CD4-positive, CD25-positive, alpha-beta regulatory T cell (primary cell): ENCODE measurements around the gene ZBTB34. TPM values are rescaled to one million over a fixed set of nuclear protein-coding genes. Genes with fewer than 3 reads are reported as not detected.
A peak's percentile ranks its signal among the peaks of the same experiment; 100 is the strongest.
"Not testable (repeated sequence)": the region's sequence is repeated elsewhere in the genome, so short reads cannot be mapped to it uniquely, and the experiment has no call there.

Experiments
- ATAC-seq, 2 donors: fragments of 150-1000 bp; cut with Tn5 transposase; one replicate each; pipeline ENCODE4 v1.10.0; 2021; ENCODE audit warnings: low read depth in 2 of 2, moderate number of reproducible peaks in 2 of 2, moderate library complexity in 1 of 2
- DNase-seq, 3 donors: peaks; one replicate each; pipeline versions ENCODE4 v3.0.0 to v3.0.0-alpha.2; 2012 to 2022; ENCODE audit warnings: mixed read lengths in 1 of 3
- H3K27ac ChIP-seq: one replicate; pipeline ENCODE4 v1.7.0; 2013; ENCODE audit warnings: mild to moderate bottlenecking, low read length; ENCODE audit not compliant: insufficient read depth, poor library complexity, severe bottlenecking
- H3K27me3 ChIP-seq: one replicate; pipeline ENCODE4 v1.7.0; 2013; ENCODE audit warnings: low read length; ENCODE audit not compliant: control insufficient read depth, insufficient read depth
- H3K36me3 ChIP-seq: one replicate; pipeline ENCODE4 v1.7.0; 2013; ENCODE audit warnings: mild to moderate bottlenecking, low read length, moderate library complexity; ENCODE audit not compliant: control insufficient read depth, insufficient read depth
- H3K4me1 ChIP-seq: 2 replicates; pipeline ENCODE4 v1.7.0; 2013; ENCODE audit warnings: mild to moderate bottlenecking, low read length; ENCODE audit not compliant: insufficient read depth, control insufficient read depth, poor library complexity, severe bottlenecking
- H3K4me3 ChIP-seq: one replicate; pipeline ENCODE4 v1.7.0; 2013; ENCODE audit warnings: low read depth, mild to moderate bottlenecking, low read length, moderate library complexity
- H3K9me3 ChIP-seq, 2 experiments: 1 replicate in 1 of 2; 2 replicates in 1 of 2; pipeline ENCODE4 v1.7.0; 2013; ENCODE audit warnings: low read length in 2 of 2, mild to moderate bottlenecking in 1 of 2, moderate library complexity in 1 of 2; ENCODE audit not compliant: control insufficient read depth in 2 of 2
- H3K27ac Mint-ChIP-seq, 3 donors: one replicate each; pipeline ENCODE4 v1.8.0; 2020 to 2022; ENCODE audit warnings: mild to moderate bottlenecking in 3 of 3, mixed read lengths in 3 of 3, moderate library complexity in 2 of 3
- H3K27me3 Mint-ChIP-seq: one replicate; pipeline ENCODE4 v1.8.0; 2022; ENCODE audit warnings: mild to moderate bottlenecking, mixed read lengths
- H3K36me3 Mint-ChIP-seq: one replicate; pipeline ENCODE4 v1.8.0; 2020; ENCODE audit warnings: mixed read lengths
- H3K4me1 Mint-ChIP-seq, 4 donors: one replicate each; pipeline ENCODE4 v1.8.0; 2020 to 2022; ENCODE audit warnings: mixed read lengths in 4 of 4, mild to moderate bottlenecking in 1 of 4
- H3K4me3 Mint-ChIP-seq, 4 donors: one replicate each; pipeline ENCODE4 v1.8.0; 2020 to 2022; ENCODE audit warnings: mild to moderate bottlenecking in 4 of 4, mixed read lengths in 4 of 4, moderate library complexity in 3 of 4
- H3K9me3 Mint-ChIP-seq, 7 donors: one replicate each; pipeline ENCODE4 v1.8.0; 2020 to 2022; ENCODE audit warnings: mixed read lengths in 7 of 7, mild to moderate bottlenecking in 3 of 7, moderate library complexity in 2 of 7
- polyA plus RNA-seq, 4 donors: library from polyadenylated mRNA; unstranded; fragments of 300-500 nt; fragmentation: Illumina TruSeq; gene quantifications; one replicate each; pipeline ENCODE4 v1.2.3, GENCODE V29; 2021
- total RNA-seq: library from RNA; stranded (reverse); gene quantifications from one replicate; pipeline ENCODE4 v1.2.3, GENCODE V29; 2022

Gene ZBTB34
- total and polyA plus RNA-seq, 5 donors from 2014 or later = 0.56 to 5.4 (median 0.82) TPM

- H3K4me1 ChIP-seq = no peaks in the 10 kb centered on the region
- DNase-seq (no peak), ATAC-seq (no peak)
- H3K27ac Mint-ChIP-seq = no peak overlapping the region
- H3K9me3 Mint-ChIP-seq = peaks cover 0 to 11% (median 8%) of the 10 kb centered on the region in 7 donors
- H3K27me3 Mint-ChIP-seq = no peaks in the 10 kb centered on the region
- H3K36me3 ChIP-seq = peaks cover 39% of the 10 kb centered on the region
- peaks cover 33 to 52% (median 36%) of the 10 kb centered on the region in 4 donors for H3K4me1 Mint-ChIP-seq
- H3K27me3 ChIP-seq = no peaks in the 10 kb centered on the region
- H3K9me3 ChIP-seq = peaks cover 5 to 13% of the 10 kb centered on the region in 2 experiments
- H3K36me3 Mint-ChIP-seq = peaks cover 45% of the 10 kb centered on the region
- no peak overlapping the region for H3K27ac ChIP-seq
- no peak overlapping the region for H3K4me3 Mint-ChIP-seq
- no peak overlapping the region for H3K4me3 ChIP-seq
Measured at GRCh38 chr9:126822873-126823272, 37.6 kb upstream of the ZBTB34 start.

GRCh38 chr9:126824052-126824451 lies 36.4 kb upstream of the ZBTB34 start:
- ATAC-seq, H3K9me3 ChIP-seq, H3K4me1 ChIP-seq, H3K27me3 ChIP-seq, H3K9me3 Mint-ChIP-seq, H3K27ac ChIP-seq, H3K4me3 Mint-ChIP-seq, H3K27me3 Mint-ChIP-seq, H3K27ac Mint-ChIP-seq, H3K4me3 ChIP-seq, DNase-seq: not testable (repeated sequence)
- peaks cover 31% of the 10 kb centered on the region for H3K36me3 ChIP-seq
- H3K4me1 Mint-ChIP-seq = peaks cover 27 to 45% (median 37%) of the 10 kb centered on the region in 4 donors
- H3K36me3 Mint-ChIP-seq = peaks cover 36% of the 10 kb centered on the region

DNA sequence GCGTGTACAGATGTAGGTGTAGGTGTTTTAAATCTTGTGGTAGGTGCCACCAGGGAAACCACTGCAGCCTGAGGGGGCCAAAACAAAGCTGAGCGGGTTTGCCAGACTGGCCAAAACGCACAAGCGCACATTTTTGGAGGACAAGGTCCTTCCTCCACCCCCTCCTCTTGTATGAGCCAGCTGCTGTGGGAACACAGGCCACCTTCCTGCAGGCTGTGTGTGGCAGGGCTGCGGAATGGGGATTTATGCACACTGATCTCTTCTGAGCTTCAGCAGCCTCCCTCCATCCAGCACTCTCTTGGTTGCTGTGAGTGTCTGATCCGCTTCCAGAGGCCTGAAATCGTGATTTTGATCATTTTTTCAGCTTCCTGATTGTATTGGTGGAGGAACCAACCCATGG lies 33.2 kb upstream of the ZBTB34 start:
- Histone ChIP-seq H3K9me3 (no peaks in the 10 kb centered on the region), H3K4me3 (no peak overlapping the region), H3K27ac (no peak overlapping the region), H3K27me3 (no peaks in the 10 kb centered on the region), H3K36me3 (peaks cover 25% of the 10 kb centered on the region), H3K4me1 (no peaks in the 10 kb centered on the region)
- Mint-ChIP-seq H3K4me1 (peaks cover 33 to 46% (median 37%) of the 10 kb centered on the region in 4 donors), H3K27ac (no peak overlapping the region), H3K9me3 (peaks cover 0 to 2% (median 0%) of the 10 kb centered on the region in 7 donors), H3K4me3 (no peak overlapping the region), H3K36me3 (peaks cover 31% of the 10 kb centered on the region), H3K27me3 (no peaks in the 10 kb centered on the region)
- DNase-seq (no peak), ATAC-seq (no peak)

DNA sequence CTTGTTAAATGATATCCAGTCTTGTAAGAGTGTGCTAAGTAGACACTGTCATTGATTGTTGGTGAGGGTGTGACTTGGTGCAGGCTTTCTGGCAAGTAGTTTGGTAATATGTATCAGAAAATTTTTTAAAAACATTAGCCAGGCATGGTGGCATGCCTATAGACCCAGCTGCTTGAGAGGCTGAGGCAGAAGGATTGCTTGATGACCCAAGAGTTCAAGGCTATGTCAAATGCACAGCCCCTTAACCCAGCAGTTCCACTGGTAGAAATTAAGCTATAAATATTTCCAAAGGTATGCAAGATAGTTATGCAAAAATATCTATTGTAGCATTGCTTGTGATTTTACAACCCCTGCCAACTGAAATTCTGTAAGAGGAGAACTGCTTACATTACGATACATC lies 31.4 kb upstream of the ZBTB34 start:
- H3K36me3 Mint-ChIP-seq = peaks cover 43% of the 10 kb centered on the region
- H3K4me1 ChIP-seq = no peaks in the 10 kb centered on the region
- H3K27ac Mint-ChIP-seq = no peak overlapping the region
- ATAC-seq (no peak), DNase-seq (no peak)
- peaks cover 0 to 2% (median 0%) of the 10 kb centered on the region in 7 donors for H3K9me3 Mint-ChIP-seq
- no peaks in the 10 kb centered on the region for H3K9me3 ChIP-seq
- H3K27ac ChIP-seq = no peak overlapping the region
- H3K36me3 ChIP-seq = peaks cover 33% of the 10 kb centered on the region
- H3K27me3 ChIP-seq = no peaks in the 10 kb centered on the region
- no peak overlapping the region for H3K4me3 ChIP-seq
- H3K4me1 Mint-ChIP-seq = peaks cover 29 to 41% (median 31%) of the 10 kb centered on the region in 4 donors
- H3K27me3 Mint-ChIP-seq = no peaks in the 10 kb centered on the region
- no peak overlapping the region for H3K4me3 Mint-ChIP-seq

DNA sequence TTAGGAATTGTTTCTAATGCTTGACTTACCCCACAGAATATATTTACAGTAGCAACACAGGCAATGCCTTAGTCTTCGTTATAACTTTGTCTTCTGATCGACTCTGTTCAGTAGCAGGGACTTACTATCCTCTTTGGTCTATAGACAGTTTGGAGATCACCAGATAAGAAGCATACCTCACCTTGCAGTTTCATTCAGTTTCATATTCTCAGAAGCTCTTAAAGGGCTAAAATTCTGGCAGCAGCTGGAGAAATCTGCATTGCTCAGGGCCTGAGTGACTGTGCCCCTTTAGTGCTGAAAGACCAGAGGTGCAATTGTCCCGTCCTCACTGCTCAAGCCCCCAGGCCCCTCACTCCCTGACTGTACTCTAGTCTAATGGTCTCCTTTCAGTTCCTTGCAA lies 29.6 kb upstream of the ZBTB34 start:
- Histone ChIP-seq H3K27ac (no peak overlapping the region), H3K36me3 (peaks cover 38% of the 10 kb centered on the region), H3K27me3 (no peaks in the 10 kb centered on the region), H3K4me1 (no peaks in the 10 kb centered on the region), H3K9me3 (no peaks in the 10 kb centered on the region), H3K4me3 (no peak overlapping the region)
- ATAC-seq = no peak
- Mint-ChIP-seq H3K27ac (peak overlapping the region in 2 of 3 donors; percentile 58 to 59), H3K4me3 (no peak overlapping the region), H3K4me1 (peaks cover 30 to 41% (median 34%) of the 10 kb centered on the region in 4 donors), H3K9me3 (no peaks in the 10 kb centered on the region), H3K36me3 (peaks cover 43% of the 10 kb centered on the region), H3K27me3 (no peaks in the 10 kb centered on the region)
- DNase-seq = peak in 1 of 3 donors; percentile 51

GRCh38 chr9:126832440-126832839 lies 28.0 kb upstream of the ZBTB34 start:
- peaks cover 42% of the 10 kb centered on the region for H3K36me3 ChIP-seq
- H3K9me3 Mint-ChIP-seq = no peaks in the 10 kb centered on the region
- no peaks in the 10 kb centered on the region for H3K27me3 Mint-ChIP-seq
- no peaks in the 10 kb centered on the region for H3K27me3 ChIP-seq
- no peak overlapping the region for H3K27ac Mint-ChIP-seq
- DNase-seq (no peak), ATAC-seq (no peak)
- no peak overlapping the region for H3K27ac ChIP-seq
- no peak overlapping the region for H3K4me3 ChIP-seq
- peaks cover 42% of the 10 kb centered on the region for H3K36me3 Mint-ChIP-seq
- no peak overlapping the region for H3K4me3 Mint-ChIP-seq
- H3K9me3 ChIP-seq = no peaks in the 10 kb centered on the region
- H3K4me1 ChIP-seq = no peaks in the 10 kb centered on the region
- peaks cover 29 to 44% (median 35%) of the 10 kb centered on the region in 4 donors for H3K4me1 Mint-ChIP-seq

DNA sequence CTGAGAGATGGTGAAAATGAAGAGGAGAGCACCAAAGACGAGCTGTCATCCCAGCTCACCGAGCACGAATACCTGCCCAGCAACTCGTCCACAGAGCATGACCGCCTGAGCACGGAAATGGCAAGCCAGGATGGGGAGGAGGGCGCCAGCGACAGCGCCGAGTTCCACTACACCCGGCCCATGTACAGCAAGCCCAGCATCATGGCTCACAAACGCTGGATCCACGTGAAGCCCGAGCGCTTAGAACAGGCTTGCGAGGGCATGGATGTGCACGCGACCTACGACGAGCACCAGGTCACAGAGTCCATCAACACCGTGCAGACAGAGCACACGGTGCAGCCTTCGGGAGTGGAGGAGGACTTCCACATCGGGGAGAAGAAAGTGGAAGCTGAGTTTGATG lies 27.4 kb upstream of the ZBTB34 start:
- no peak overlapping the region for H3K4me3 ChIP-seq
- ATAC-seq (no peak), DNase-seq (no peak)
- Mint-ChIP-seq H3K36me3 (peaks cover 45% of the 10 kb centered on the region), H3K9me3 (no peaks in the 10 kb centered on the region), H3K27me3 (no peaks in the 10 kb centered on the region), H3K27ac (peak overlapping the region in 2 of 3 donors; percentile 25 to 71), H3K4me1 (peaks cover 33 to 50% (median 38%) of the 10 kb centered on the region in 4 donors), H3K4me3 (no peak overlapping the region)
- no peak overlapping the region for H3K27ac ChIP-seq
- H3K4me1 ChIP-seq = no peaks in the 10 kb centered on the region
- H3K9me3 ChIP-seq = no peaks in the 10 kb centered on the region
- H3K36me3 ChIP-seq = peaks cover 42% of the 10 kb centered on the region
- H3K27me3 ChIP-seq = no peaks in the 10 kb centered on the region

DNA sequence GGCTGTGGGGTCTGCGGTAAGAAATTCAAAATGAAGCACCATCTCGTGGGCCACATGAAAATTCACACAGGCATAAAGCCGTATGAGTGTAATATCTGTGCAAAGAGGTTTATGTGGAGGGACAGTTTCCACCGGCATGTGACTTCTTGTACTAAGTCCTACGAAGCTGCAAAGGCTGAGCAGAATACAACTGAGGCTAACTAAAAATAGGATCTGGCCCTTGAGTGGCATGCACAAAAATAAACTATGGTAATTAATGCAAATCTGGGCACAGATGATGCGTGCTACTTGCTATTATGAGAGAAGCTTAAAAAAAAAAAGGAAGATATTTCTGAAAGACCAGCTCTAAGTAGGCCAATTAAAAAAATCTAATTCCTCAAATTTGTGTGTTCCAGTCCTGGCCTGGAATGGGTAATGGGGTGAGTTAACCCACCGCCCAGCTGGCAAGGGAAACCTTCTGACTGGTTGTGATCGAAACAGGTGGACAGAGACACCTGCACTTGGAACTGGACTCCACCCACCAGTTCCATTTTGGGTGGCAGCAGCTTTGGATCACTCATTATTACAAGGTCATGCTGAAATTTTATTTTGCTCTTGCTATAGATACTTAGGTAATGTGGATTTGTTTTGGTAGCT lies 26.6 kb upstream of the ZBTB34 start:
- H3K4me3 Mint-ChIP-seq = no peak overlapping the region
- ATAC-seq = no peak
- Histone ChIP-seq H3K27ac (no peak overlapping the region), H3K4me3 (no peak overlapping the region), H3K4me1 (no peaks in the 10 kb centered on the region), H3K27me3 (no peaks in the 10 kb centered on the region), H3K9me3 (no peaks in the 10 kb centered on the region), H3K36me3 (peaks cover 48% of the 10 kb centered on the region)
- no peaks in the 10 kb centered on the region for H3K27me3 Mint-ChIP-seq
- no peak for DNase-seq
- peaks cover 30 to 53% (median 43%) of the 10 kb centered on the region in 4 donors for H3K4me1 Mint-ChIP-seq
- peaks cover 50% of the 10 kb centered on the region for H3K36me3 Mint-ChIP-seq
- no peaks in the 10 kb centered on the region for H3K9me3 Mint-ChIP-seq
- peak overlapping the region in 1 of 3 donors; percentile 45 for H3K27ac Mint-ChIP-seq
